H9 (cell line): ENCODE measurements around the gene TEX2. TPM values are rescaled to one million over a fixed set of nuclear protein-coding genes. Genes with fewer than 3 reads are reported as not detected.

ENCODE experiments used
- DNase-seq: peaks from one replicate; pipeline ENCODE4 v3.0.0-alpha.2; 2017
- H2AFZ ChIP-seq: one replicate; pipeline ENCODE4 v1.6.1; 2013; ENCODE audit warnings: mild to moderate bottlenecking, low read length, control low read depth, moderate library complexity
- H2AK5ac ChIP-seq: 2 replicates; pipeline ENCODE4 v1.6.1; 2013; ENCODE audit warnings: low read length, control low read depth, mixed read lengths; ENCODE audit not compliant: insufficient read length
- H2BK120ac ChIP-seq: one replicate; pipeline ENCODE4 v1.6.1; 2013; ENCODE audit warnings: low read depth, mild to moderate bottlenecking, low read length, control low read depth, inconsistent platforms; ENCODE audit not compliant: poor library complexity, severe bottlenecking
- H2BK12ac ChIP-seq: 2 replicates; pipeline ENCODE4 v1.6.1; 2013; ENCODE audit warnings: low read length, control low read depth, mixed read lengths, low read depth; ENCODE audit not compliant: insufficient read length
- H2BK15ac ChIP-seq: 2 replicates; pipeline ENCODE4 v1.6.1; 2013; ENCODE audit warnings: low read depth, low read length, control low read depth
- H2BK20ac ChIP-seq: one replicate; pipeline ENCODE4 v1.6.1; 2013; ENCODE audit warnings: low read depth, mild to moderate bottlenecking, low read length, control low read depth, inconsistent platforms; ENCODE audit not compliant: poor library complexity, severe bottlenecking
- H2BK5ac ChIP-seq: 2 replicates; pipeline ENCODE4 v1.6.1; 2013; ENCODE audit warnings: low read length, control low read depth, mixed read lengths; ENCODE audit not compliant: insufficient read length
- H3K14ac ChIP-seq: 2 replicates; pipeline ENCODE4 v1.6.1; 2013; ENCODE audit warnings: low read length, control low read depth; ENCODE audit not compliant: insufficient read depth
- H3K18ac ChIP-seq: 2 replicates; pipeline ENCODE4 v1.6.1; 2013; ENCODE audit warnings: low read depth, mild to moderate bottlenecking, mixed read lengths, low read length, control low read depth; ENCODE audit not compliant: insufficient read length
- H3K23ac ChIP-seq: 2 replicates; pipeline ENCODE4 v1.6.1; 2013; ENCODE audit warnings: low read length, control low read depth, mixed read lengths, low read depth; ENCODE audit not compliant: insufficient read length
- H3K23me2 ChIP-seq: 2 replicates; pipeline ENCODE4 v1.6.1; 2013; ENCODE audit warnings: low read depth, mild to moderate bottlenecking, mixed read lengths, low read length, control low read depth; ENCODE audit not compliant: insufficient read length, poor library complexity, severe bottlenecking
- H3K27ac ChIP-seq: 2 replicates; pipeline ENCODE4 v1.5.1; 2013; ENCODE audit warnings: low read length, control low read depth, mixed read lengths, low read depth; ENCODE audit not compliant: insufficient read length
- H3K27me3 ChIP-seq: 2 replicates; pipeline ENCODE4 v1.6.1; 2013; ENCODE audit warnings: low read length, control low read depth, inconsistent platforms; ENCODE audit not compliant: insufficient read depth
- H3K4ac ChIP-seq: 2 replicates; pipeline ENCODE4 v1.6.1; 2013; ENCODE audit warnings: low read depth, mild to moderate bottlenecking, control low read depth, inconsistent platforms, low read length, moderate library complexity
- H3K4me1 ChIP-seq: 2 replicates; pipeline ENCODE4 v1.6.1; 2013; ENCODE audit warnings: low read length, control low read depth, inconsistent platforms; ENCODE audit not compliant: insufficient read depth
- H3K4me2 ChIP-seq: 2 replicates; pipeline ENCODE4 v1.6.1; 2013; ENCODE audit warnings: low read length, control low read depth, mixed read lengths; ENCODE audit not compliant: insufficient read length, insufficient read depth
- H3K56ac ChIP-seq: 2 replicates; pipeline ENCODE4 v1.6.1; 2013; ENCODE audit warnings: low read depth, mild to moderate bottlenecking, mixed read lengths, low read length, control low read depth; ENCODE audit not compliant: insufficient read length
- H3K79me1 ChIP-seq: 2 replicates; pipeline ENCODE4 v1.6.1; 2013; ENCODE audit warnings: low read depth, mild to moderate bottlenecking, moderate library complexity, low read length, control low read depth, inconsistent platforms; ENCODE audit not compliant: insufficient read depth, poor library complexity, severe bottlenecking
- H3K79me2 ChIP-seq: 2 replicates; pipeline ENCODE4 v1.6.1; 2013; ENCODE audit warnings: low read length, control low read depth, inconsistent platforms; ENCODE audit not compliant: insufficient read depth
- H3K9ac ChIP-seq: 2 replicates; pipeline ENCODE4 v1.6.1; 2013; ENCODE audit warnings: low read length, control low read depth, mixed read lengths; ENCODE audit not compliant: insufficient read length; ENCODE audit errors: extremely low read depth
- H3K9me3 ChIP-seq: one replicate; pipeline ENCODE4 v1.6.1; 2013; ENCODE audit warnings: low read depth, low read length, inconsistent platforms; ENCODE audit not compliant: control insufficient read depth
- H3T11ph ChIP-seq: one replicate; pipeline ENCODE4 v1.6.1; 2013; ENCODE audit warnings: mild to moderate bottlenecking, low read length, control low read depth, inconsistent platforms
- H4K20me1 ChIP-seq: one replicate; pipeline ENCODE4 v1.6.1; 2013; ENCODE audit not compliant: control insufficient read depth, insufficient read length, insufficient read depth
- H4K5ac ChIP-seq: 2 replicates; pipeline ENCODE4 v1.6.1; 2013; ENCODE audit warnings: low read depth, mild to moderate bottlenecking, mixed read lengths, low read length, control low read depth; ENCODE audit not compliant: insufficient read length
- H4K8ac ChIP-seq: replicated peaks from 2 replicates; pipeline ENCODE4 v1.6.1; 2013; ENCODE audit warnings: low read length, control low read depth, mixed read lengths, low read depth; ENCODE audit not compliant: insufficient read length
- H4K91ac ChIP-seq: 2 replicates; pipeline ENCODE4 v1.6.1; 2013; ENCODE audit warnings: low read depth, mild to moderate bottlenecking, moderate library complexity, mixed read lengths, low read length, control low read depth; ENCODE audit not compliant: insufficient read length
- H3K27ac Mint-ChIP-seq, 3 experiments: 2 replicates in 2 of 3; 3 replicates in 1 of 3; pipeline ENCODE4 v1.8.0; 2020 to 2021; ENCODE audit warnings: mixed read lengths in 3 of 3, mild to moderate bottlenecking in 1 of 3, moderate library complexity in 1 of 3
- H3K27me3 Mint-ChIP-seq: 2 replicates; pipeline ENCODE4 v1.8.0; 2021; ENCODE audit warnings: low read depth, mild to moderate bottlenecking, moderate library complexity, mixed read lengths
- H3K36me3 Mint-ChIP-seq, 3 experiments: 2 replicates in 2 of 3; 3 replicates in 1 of 3; pipeline ENCODE4 v1.8.0; 2020 to 2021; ENCODE audit warnings: low read depth in 3 of 3, mixed read lengths in 3 of 3; ENCODE audit not compliant: insufficient read depth in 1 of 3
- H3K4me1 Mint-ChIP-seq, 2 experiments: 2 replicates each; pipeline ENCODE4 v1.8.0; 2020; ENCODE audit warnings: mixed read lengths in 2 of 2
- H3K4me3 Mint-ChIP-seq, 2 experiments: 2 replicates in 1 of 2; 3 replicates in 1 of 2; pipeline ENCODE4 v1.8.0; 2020 to 2021; ENCODE audit warnings: mild to moderate bottlenecking in 2 of 2, mixed read lengths in 2 of 2, moderate library complexity in 1 of 2
- H3K9me3 Mint-ChIP-seq, 2 experiments: 2 replicates in 1 of 2; 3 replicates in 1 of 2; pipeline ENCODE4 v1.8.0; 2020; ENCODE audit warnings: mild to moderate bottlenecking in 2 of 2, mixed read lengths in 2 of 2, moderate library complexity in 1 of 2
- WGBS: extraction: QIAGEN DNeasy Blood & Tissue Kit; methylation state at CpG from one replicate; pipeline ENCODE4 v1.1.7; 2013; ENCODE audit warnings: missing lambda C conversion rate, low lambda C conversion rate, mixed read lengths; ENCODE audit not compliant: insufficient read length; ENCODE audit errors: extremely low coverage; 5-methylcytosine and 5-hydroxymethylcytosine counted together
- total RNA-seq: library from RNA; stranded (reverse); gene quantifications from 2 replicates; pipeline ENCODE4 v1.2.1, GENCODE V29; 2021
- TF ChIP-seq, protein P1 (sequence below): fragments of 200-600 bp; sonication (generic); conservative IDR thresholded peaks from 3 replicates; pipeline ENCODE4 v1.8.0; 2021; ENCODE audit warnings: antibody characterized with exemption, mild to moderate bottlenecking

TEX2 gene
- total RNA-seq, 1 experiment from 2014 or later, result 12.2 TPM

- Mint-ChIP-seq H3K4me3 (no peak overlapping the region), H3K9me3 (peaks cover 0 to under 1% of the 10 kb centered on the region in 2 experiments; a peak in 1 of 5 replicates), H3K4me1 (peaks cover 0 to 5% of the 10 kb centered on the region in 2 experiments; a peak in 1 of 4 replicates), H3K27ac (no peak overlapping the region), H3K27me3 (peaks cover 2% of the 10 kb centered on the region; the same call in 1 of the 2 replicates), H3K36me3 (no peaks in the 10 kb centered on the region)
- no peak overlapping the region for H3K4ac ChIP-seq
- H3K23ac ChIP-seq, result no peak overlapping the region
- TF ChIP-seq, protein P1, sequence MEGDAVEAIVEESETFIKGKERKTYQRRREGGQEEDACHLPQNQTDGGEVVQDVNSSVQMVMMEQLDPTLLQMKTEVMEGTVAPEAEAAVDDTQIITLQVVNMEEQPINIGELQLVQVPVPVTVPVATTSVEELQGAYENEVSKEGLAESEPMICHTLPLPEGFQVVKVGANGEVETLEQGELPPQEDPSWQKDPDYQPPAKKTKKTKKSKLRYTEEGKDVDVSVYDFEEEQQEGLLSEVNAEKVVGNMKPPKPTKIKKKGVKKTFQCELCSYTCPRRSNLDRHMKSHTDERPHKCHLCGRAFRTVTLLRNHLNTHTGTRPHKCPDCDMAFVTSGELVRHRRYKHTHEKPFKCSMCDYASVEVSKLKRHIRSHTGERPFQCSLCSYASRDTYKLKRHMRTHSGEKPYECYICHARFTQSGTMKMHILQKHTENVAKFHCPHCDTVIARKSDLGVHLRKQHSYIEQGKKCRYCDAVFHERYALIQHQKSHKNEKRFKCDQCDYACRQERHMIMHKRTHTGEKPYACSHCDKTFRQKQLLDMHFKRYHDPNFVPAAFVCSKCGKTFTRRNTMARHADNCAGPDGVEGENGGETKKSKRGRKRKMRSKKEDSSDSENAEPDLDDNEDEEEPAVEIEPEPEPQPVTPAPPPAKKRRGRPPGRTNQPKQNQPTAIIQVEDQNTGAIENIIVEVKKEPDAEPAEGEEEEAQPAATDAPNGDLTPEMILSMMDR, result no peak
- no peak overlapping the region for H4K8ac ChIP-seq
- no peak overlapping the region for H2BK15ac ChIP-seq
- no peak overlapping the region for H3K14ac ChIP-seq
- H3K4me2 ChIP-seq, result no peak overlapping the region
- no peaks in the 10 kb centered on the region for H3K79me2 ChIP-seq
- no peak overlapping the region for H2BK120ac ChIP-seq
- no peak overlapping the region for H3K18ac ChIP-seq
- no peak overlapping the region for H3K27ac ChIP-seq
- H2BK12ac ChIP-seq, result no peak overlapping the region
- DNase-seq, result no peak
- no peak overlapping the region for H3K56ac ChIP-seq
- no peaks in the 10 kb centered on the region for H3K9me3 ChIP-seq
- no peak overlapping the region for H4K91ac ChIP-seq
- H2BK5ac ChIP-seq, result no peak overlapping the region
- H4K20me1 ChIP-seq, result no peaks in the 10 kb centered on the region
- no peak overlapping the region for H3T11ph ChIP-seq
- H2BK20ac ChIP-seq, result no peak overlapping the region
- no peak overlapping the region for H4K5ac ChIP-seq
- no CpG with 5 or more reads among the region's 11 CpGs for WGBS
- H3K79me1 ChIP-seq, result no peaks in the 10 kb centered on the region
- H2AK5ac ChIP-seq, result no peak overlapping the region
- no peak overlapping the region for H3K9ac ChIP-seq
- H2AFZ ChIP-seq, result no peak overlapping the region
- no peaks in the 10 kb centered on the region for H3K4me1 ChIP-seq
- H3K23me2 ChIP-seq, result no peaks in the 10 kb centered on the region
- H3K27me3 ChIP-seq, result peaks cover 2% of the 10 kb centered on the region; the same call in 1 of the 2 replicates
Measured at GRCh38 chr17:64276961-64277505, 14.0 kb upstream of the TEX2 start.
